Right lobe of liver (tissue), 4 donors: Measurements from ENCODE around the gene TWNK.

Experiments used
- CTCF ChIP-seq, 4 donors: fragments of 200-600 bp in 3 of 4; fragments of 450-650 bp in 1 of 4; IDR thresholded peaks; one replicate each; pipeline versions ENCODE4 v1.5.1 to v1.8.0; 2016 to 2022; ENCODE audit warnings: antibody characterized with exemption in 4 of 4, mild to moderate bottlenecking in 2 of 4
- POLR2A ChIP-seq: fragments of 450-650 bp; IDR thresholded peaks from one replicate; pipeline ENCODE4 v1.6.1; 2017; ENCODE audit warnings: antibody characterized with exemption, mild to moderate bottlenecking
- donor health status: DM: no; HTN: no; CAD: no.
- donor health status: DM: no; HTN: no; CAD: no.
- donor health status: DM: no; HTN: yes; CAD: no.

GRCh38 chr10:101042667-101043362, 55.5 kb downstream of the TWNK start:
- TF ChIP-seq CTCF (IDR thresholded peaks at IDR 0.05) (no peak), POLR2A (peak; percentile 57)
